Loucy (cell line): Measurements from ENCODE around the gene FAM9C.

ENCODE experiments used
- H2AFZ ChIP-seq: fragments of 200-600 bp; sonication (generic); 2 replicates; pipeline ENCODE4 v1.6.0; 2016; ENCODE audit warnings: antibody characterized with exemption, mild to moderate bottlenecking, low read length, moderate library complexity
- H3F3A ChIP-seq: fragments of 200-600 bp; 2 replicates; pipeline ENCODE4 v1.6.0; 2016; ENCODE audit warnings: antibody characterized with exemption, low read depth, mild to moderate bottlenecking
- H3K27me3 ChIP-seq: fragments of 200-600 bp; sonication (generic); 2 replicates; pipeline ENCODE4 v1.6.1; 2014; ENCODE audit warnings: low read length, mild to moderate bottlenecking; ENCODE audit not compliant: insufficient read depth, poor library complexity, severe bottlenecking
- H3K36me3 ChIP-seq: fragments of 200-600 bp; sonication (generic); 2 replicates; pipeline ENCODE4 v1.6.1; 2016; ENCODE audit warnings: low read length; ENCODE audit not compliant: insufficient read depth
- H3K4me1 ChIP-seq: fragments of 200-600 bp; sonication (generic); 2 replicates; pipeline ENCODE4 v1.5.1; 2014; ENCODE audit warnings: low read length, mild to moderate bottlenecking; ENCODE audit not compliant: insufficient read depth, poor library complexity, severe bottlenecking
- H3K4me2 ChIP-seq: fragments of 200-600 bp; sonication (generic); 2 replicates; pipeline ENCODE4 v1.6.0; 2014; ENCODE audit warnings: antibody characterized with exemption, low read length, low read depth, mild to moderate bottlenecking; ENCODE audit not compliant: poor library complexity, severe bottlenecking
- H3K4me3 ChIP-seq: fragments of 200-600 bp; sonication (generic); 2 replicates; pipeline ENCODE4 v1.5.1; 2014; ENCODE audit warnings: low read length, mild to moderate bottlenecking, mixed read lengths; ENCODE audit not compliant: poor library complexity, severe bottlenecking
- H3K79me2 ChIP-seq: fragments of 200-600 bp; sonication (generic); 2 replicates; pipeline ENCODE4 v1.6.1; 2014; ENCODE audit warnings: low read length; ENCODE audit not compliant: insufficient read depth
- H3K9ac ChIP-seq: fragments of 200-600 bp; sonication (generic); 2 replicates; pipeline ENCODE4 v1.6.0; 2014; ENCODE audit warnings: mild to moderate bottlenecking, low read depth, low read length, moderate library complexity; ENCODE audit not compliant: poor library complexity, severe bottlenecking
- H3K9me2 ChIP-seq: fragments of 200-600 bp; sonication (generic); replicated peaks from 2 replicates; pipeline ENCODE4 v1.6.1; 2016; ENCODE audit warnings: low read depth, low read length, mixed read lengths
- H3K9me3 ChIP-seq: fragments of 200-600 bp; sonication (generic); 2 replicates; pipeline ENCODE4 v1.6.1; 2014; ENCODE audit warnings: mild to moderate bottlenecking, antibody characterized with exemption, low read length, low read depth; ENCODE audit not compliant: insufficient read depth
- H4K20me1 ChIP-seq: fragments of 200-600 bp; sonication (generic); 2 replicates; pipeline ENCODE4 v1.6.0; 2014; ENCODE audit warnings: antibody characterized with exemption, low read length, mild to moderate bottlenecking; ENCODE audit not compliant: insufficient read depth, poor library complexity, severe bottlenecking
- EZH2phosphoT487 ChIP-seq: fragments of 200-600 bp; IDR thresholded peaks from 2 replicates; pipeline ENCODE4 v1.6.1; 2018; ENCODE audit warnings: antibody characterized with exemption, mild to moderate bottlenecking, moderate library complexity, borderline replicate concordance
- TF ChIP-seq, protein P1 (sequence below): fragments of 200-600 bp; sonication (generic); conservative IDR thresholded peaks from 2 replicates; pipeline ENCODE4 v1.5.1; 2014; ENCODE audit warnings: mild to moderate bottlenecking, antibody characterized with exemption, low read length

The FAM9C gene

DNA sequence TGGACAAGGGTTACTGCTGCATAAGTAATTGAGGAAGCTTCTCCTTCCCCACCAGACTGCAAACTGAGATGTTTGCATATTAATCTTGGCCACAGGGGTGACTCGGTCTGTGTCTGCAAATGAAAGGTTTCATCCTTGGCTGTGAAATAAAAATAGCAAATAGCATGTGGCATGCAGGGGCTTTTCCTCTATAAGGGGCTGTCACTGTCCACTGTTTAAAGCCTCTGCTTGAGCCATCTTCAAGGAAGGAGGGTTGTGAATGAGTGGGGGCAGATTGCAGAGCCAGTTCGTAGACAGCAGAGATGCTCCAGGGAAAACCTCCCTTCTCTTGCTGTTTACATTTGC lies 36.3 kb downstream of the FAM9C start:
- TF ChIP-seq, protein P1, sequence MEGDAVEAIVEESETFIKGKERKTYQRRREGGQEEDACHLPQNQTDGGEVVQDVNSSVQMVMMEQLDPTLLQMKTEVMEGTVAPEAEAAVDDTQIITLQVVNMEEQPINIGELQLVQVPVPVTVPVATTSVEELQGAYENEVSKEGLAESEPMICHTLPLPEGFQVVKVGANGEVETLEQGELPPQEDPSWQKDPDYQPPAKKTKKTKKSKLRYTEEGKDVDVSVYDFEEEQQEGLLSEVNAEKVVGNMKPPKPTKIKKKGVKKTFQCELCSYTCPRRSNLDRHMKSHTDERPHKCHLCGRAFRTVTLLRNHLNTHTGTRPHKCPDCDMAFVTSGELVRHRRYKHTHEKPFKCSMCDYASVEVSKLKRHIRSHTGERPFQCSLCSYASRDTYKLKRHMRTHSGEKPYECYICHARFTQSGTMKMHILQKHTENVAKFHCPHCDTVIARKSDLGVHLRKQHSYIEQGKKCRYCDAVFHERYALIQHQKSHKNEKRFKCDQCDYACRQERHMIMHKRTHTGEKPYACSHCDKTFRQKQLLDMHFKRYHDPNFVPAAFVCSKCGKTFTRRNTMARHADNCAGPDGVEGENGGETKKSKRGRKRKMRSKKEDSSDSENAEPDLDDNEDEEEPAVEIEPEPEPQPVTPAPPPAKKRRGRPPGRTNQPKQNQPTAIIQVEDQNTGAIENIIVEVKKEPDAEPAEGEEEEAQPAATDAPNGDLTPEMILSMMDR, result no peak
- no peak for TF ChIP-seq EZH2phosphoT487
- H3K36me3 ChIP-seq, result no peaks in the 10 kb centered on the region
- no peaks in the 10 kb centered on the region for H4K20me1 ChIP-seq
- H3F3A ChIP-seq, result no peaks in the 10 kb centered on the region
- no peaks in the 10 kb centered on the region for H3K9me2 ChIP-seq
- no peak overlapping the region for H3K9ac ChIP-seq
- H3K79me2 ChIP-seq, result no peaks in the 10 kb centered on the region
- no peak overlapping the region for H3K4me3 ChIP-seq
- H3K4me2 ChIP-seq, result peak overlapping the region; percentile 8
- no peaks in the 10 kb centered on the region for H3K9me3 ChIP-seq
- H2AFZ ChIP-seq, result peak overlapping the region; percentile 60; the same call in 1 of the 2 replicates
- peaks cover 11% of the 10 kb centered on the region for H3K4me1 ChIP-seq
- no peaks in the 10 kb centered on the region for H3K27me3 ChIP-seq

DNA sequence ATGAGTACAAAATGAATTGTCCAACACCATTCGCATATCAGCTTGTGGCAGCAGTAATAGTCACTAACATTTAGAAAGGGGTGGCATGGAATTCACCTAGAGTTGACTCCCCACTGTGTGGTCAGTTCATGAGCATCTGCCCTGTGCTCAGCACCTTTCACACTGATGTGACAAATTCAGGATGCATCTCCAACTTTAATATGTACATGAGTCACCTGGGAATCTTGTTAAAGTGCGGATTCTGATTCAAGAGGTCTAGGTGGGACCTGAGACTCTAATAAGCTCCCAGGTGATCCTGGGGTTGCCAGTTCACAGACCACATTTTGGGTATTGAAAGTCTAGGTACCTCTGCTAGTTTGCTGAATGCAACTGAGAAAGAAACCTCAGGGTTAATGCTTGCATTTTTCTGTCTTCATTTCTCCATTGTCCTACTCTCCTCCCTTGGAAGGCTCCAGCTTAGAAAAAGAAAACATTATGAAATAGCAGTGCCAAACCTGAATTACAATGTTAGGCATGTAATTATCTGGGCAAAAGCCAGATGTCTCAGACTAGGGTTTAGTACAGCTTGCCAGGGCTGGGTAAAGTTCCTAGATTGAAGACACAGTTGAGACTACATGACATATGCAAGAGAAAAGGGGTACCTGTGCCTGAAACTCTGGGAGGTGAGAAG lies 36.8 kb downstream of the FAM9C start:
- no peaks in the 10 kb centered on the region for H3K27me3 ChIP-seq
- H3K4me2 ChIP-seq, result peak overlapping the region; percentile 8
- H3K9me3 ChIP-seq, result no peaks in the 10 kb centered on the region
- H3K79me2 ChIP-seq, result no peaks in the 10 kb centered on the region
- no peaks in the 10 kb centered on the region for H3K36me3 ChIP-seq
- H3K9ac ChIP-seq, result no peak overlapping the region
- peak overlapping the region; percentile 60; the same call in 1 of the 2 replicates for H2AFZ ChIP-seq
- H4K20me1 ChIP-seq, result no peaks in the 10 kb centered on the region
- no peaks in the 10 kb centered on the region for H3F3A ChIP-seq
- no peak for TF ChIP-seq EZH2phosphoT487
- TF ChIP-seq, protein P1, result no peak
- H3K9me2 ChIP-seq, result no peaks in the 10 kb centered on the region
- peaks cover 11% of the 10 kb centered on the region for H3K4me1 ChIP-seq
- no peak overlapping the region for H3K4me3 ChIP-seq

DNA sequence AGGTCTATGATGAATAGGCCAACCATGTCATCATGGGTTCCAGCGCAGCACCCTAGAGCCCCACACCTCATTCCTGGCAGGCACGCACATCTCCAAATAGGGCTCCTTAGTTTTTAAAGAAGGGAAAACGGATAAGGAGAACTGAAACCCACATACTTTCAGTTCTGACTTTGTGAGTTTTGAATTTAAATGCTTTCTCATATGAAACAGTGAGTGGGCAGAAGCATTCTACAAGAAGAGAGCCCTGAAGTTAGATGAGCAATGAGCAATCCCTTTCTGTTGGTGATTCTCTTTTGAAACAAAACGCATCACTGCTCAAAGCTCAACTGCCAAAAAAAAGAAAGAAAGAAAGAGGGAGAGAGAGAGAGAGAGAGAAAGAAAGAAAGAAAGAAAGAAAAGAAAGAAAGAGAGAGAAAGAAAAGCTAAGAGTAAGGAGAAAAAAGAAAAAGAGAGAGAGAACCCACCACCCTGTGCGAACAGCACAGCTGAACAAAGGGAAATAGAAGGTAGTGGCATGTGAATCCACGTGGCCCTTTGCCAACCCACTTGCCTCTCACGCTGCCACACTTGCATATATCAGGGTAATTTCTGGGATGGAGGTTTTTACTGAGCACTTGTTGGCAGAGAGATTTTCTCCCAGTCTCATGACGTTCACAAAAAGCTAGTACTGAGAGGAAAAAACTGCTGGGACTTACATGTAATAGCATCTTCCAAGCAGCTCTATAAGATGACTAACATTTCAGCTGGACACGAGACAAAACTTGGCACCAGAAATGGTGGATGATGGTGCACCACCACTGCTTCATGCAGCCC lies 38.6 kb downstream of the FAM9C start:
- Histone ChIP-seq H3K36me3 (no peaks in the 10 kb centered on the region), H3K4me1 (peaks cover 17% of the 10 kb centered on the region), H2AFZ (peak overlapping the region; percentile 23), H3K9me3 (no peaks in the 10 kb centered on the region), H3K79me2 (no peaks in the 10 kb centered on the region), H3K4me3 (no peak overlapping the region), H3K4me2 (no peak overlapping the region), H3K27me3 (no peaks in the 10 kb centered on the region), H3F3A (no peaks in the 10 kb centered on the region), H3K9me2 (no peaks in the 10 kb centered on the region), H4K20me1 (no peaks in the 10 kb centered on the region), H3K9ac (no peak overlapping the region)
- TF ChIP-seq EZH2phosphoT487, result no peak
- TF ChIP-seq, protein P1, result no peak
